WTC11 (cell line): ENCODE measurements around the gene TTN.

ENCODE experiments used
- TF ChIP-seq, protein P1 (sequence below): sonication (generic); formaldehyde crosslinking; IDR thresholded peaks from 2 replicates; pipeline ENCODE4 v1.8.0; 2022; ENCODE audit warnings: mild to moderate bottlenecking, missing genetic modification reagents
- TF ChIP-seq, protein P2 (sequence below): sonication (generic); formaldehyde crosslinking; IDR thresholded peaks from 2 replicates; pipeline ENCODE4 v1.8.0; 2022; ENCODE audit warnings: mild to moderate bottlenecking, missing genetic modification reagents
- TF ChIP-seq, protein P3 (sequence below): fragments of 200-600 bp; IDR thresholded peaks from 2 replicates; pipeline ENCODE4 v1.8.0; 2022; ENCODE audit warnings: antibody characterized with exemption
- TF ChIP-seq, protein P4 (sequence below): sonication (generic); formaldehyde crosslinking; IDR thresholded peaks from 2 replicates; pipeline ENCODE4 v1.8.1; 2022; ENCODE audit warnings: missing genetic modification reagents, borderline replicate concordance

DNA sequence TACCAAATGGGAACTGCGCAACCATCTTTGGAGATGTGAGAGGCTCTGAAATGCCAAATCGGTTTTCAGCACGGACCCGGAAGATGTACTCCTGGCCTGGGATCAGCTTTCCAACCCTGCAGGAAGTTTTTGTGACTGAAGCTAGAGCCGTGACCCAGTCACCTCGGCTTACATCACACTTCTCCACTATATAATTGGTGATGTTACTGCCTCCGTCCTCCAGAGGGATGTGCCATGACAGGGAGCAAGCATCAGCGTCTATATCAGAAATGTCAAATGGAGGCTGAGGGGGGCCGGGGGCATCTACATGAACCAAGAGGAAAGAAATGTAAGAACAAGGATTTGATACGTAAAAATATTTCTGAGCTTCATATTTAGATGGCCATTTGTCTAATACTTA, 222.6 kb downstream of the TTN start:
- TF ChIP-seq, protein P1, sequence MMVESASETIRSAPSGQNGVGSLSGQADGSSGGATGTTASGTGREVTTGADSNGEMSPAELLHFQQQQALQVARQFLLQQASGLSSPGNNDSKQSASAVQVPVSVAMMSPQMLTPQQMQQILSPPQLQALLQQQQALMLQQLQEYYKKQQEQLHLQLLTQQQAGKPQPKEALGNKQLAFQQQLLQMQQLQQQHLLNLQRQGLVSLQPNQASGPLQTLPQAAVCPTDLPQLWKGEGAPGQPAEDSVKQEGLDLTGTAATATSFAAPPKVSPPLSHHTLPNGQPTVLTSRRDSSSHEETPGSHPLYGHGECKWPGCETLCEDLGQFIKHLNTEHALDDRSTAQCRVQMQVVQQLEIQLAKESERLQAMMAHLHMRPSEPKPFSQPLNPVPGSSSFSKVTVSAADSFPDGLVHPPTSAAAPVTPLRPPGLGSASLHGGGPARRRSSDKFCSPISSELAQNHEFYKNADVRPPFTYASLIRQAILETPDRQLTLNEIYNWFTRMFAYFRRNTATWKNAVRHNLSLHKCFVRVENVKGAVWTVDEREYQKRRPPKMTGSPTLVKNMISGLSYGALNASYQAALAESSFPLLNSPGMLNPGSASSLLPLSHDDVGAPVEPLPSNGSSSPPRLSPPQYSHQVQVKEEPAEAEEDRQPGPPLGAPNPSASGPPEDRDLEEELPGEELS (CRISPR knock-in tag) = no peak
- TF ChIP-seq, protein P2, sequence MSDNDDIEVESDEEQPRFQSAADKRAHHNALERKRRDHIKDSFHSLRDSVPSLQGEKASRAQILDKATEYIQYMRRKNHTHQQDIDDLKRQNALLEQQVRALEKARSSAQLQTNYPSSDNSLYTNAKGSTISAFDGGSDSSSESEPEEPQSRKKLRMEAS = no peak
- TF ChIP-seq, protein P3, sequence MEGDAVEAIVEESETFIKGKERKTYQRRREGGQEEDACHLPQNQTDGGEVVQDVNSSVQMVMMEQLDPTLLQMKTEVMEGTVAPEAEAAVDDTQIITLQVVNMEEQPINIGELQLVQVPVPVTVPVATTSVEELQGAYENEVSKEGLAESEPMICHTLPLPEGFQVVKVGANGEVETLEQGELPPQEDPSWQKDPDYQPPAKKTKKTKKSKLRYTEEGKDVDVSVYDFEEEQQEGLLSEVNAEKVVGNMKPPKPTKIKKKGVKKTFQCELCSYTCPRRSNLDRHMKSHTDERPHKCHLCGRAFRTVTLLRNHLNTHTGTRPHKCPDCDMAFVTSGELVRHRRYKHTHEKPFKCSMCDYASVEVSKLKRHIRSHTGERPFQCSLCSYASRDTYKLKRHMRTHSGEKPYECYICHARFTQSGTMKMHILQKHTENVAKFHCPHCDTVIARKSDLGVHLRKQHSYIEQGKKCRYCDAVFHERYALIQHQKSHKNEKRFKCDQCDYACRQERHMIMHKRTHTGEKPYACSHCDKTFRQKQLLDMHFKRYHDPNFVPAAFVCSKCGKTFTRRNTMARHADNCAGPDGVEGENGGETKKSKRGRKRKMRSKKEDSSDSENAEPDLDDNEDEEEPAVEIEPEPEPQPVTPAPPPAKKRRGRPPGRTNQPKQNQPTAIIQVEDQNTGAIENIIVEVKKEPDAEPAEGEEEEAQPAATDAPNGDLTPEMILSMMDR = no peak
- TF ChIP-seq, protein P4, sequence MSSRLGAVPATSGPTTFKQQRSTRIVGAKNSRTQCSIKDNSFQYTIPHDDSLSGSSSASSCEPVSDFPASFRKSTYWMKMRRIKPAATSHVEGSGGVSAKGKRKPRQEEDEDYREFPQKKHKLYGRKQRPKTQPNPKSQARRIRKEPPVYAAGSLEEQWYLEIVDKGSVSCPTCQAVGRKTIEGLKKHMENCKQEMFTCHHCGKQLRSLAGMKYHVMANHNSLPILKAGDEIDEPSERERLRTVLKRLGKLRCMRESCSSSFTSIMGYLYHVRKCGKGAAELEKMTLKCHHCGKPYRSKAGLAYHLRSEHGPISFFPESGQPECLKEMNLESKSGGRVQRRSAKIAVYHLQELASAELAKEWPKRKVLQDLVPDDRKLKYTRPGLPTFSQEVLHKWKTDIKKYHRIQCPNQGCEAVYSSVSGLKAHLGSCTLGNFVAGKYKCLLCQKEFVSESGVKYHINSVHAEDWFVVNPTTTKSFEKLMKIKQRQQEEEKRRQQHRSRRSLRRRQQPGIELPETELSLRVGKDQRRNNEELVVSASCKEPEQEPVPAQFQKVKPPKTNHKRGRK (CRISPR knock-in tag) = no peak
